ENCODE measurements around the gene P3H3. TPM values are rescaled to one million over a fixed set of nuclear protein-coding genes. Genes with fewer than 3 reads are reported as not detected.

The P3H3 gene, protein sequence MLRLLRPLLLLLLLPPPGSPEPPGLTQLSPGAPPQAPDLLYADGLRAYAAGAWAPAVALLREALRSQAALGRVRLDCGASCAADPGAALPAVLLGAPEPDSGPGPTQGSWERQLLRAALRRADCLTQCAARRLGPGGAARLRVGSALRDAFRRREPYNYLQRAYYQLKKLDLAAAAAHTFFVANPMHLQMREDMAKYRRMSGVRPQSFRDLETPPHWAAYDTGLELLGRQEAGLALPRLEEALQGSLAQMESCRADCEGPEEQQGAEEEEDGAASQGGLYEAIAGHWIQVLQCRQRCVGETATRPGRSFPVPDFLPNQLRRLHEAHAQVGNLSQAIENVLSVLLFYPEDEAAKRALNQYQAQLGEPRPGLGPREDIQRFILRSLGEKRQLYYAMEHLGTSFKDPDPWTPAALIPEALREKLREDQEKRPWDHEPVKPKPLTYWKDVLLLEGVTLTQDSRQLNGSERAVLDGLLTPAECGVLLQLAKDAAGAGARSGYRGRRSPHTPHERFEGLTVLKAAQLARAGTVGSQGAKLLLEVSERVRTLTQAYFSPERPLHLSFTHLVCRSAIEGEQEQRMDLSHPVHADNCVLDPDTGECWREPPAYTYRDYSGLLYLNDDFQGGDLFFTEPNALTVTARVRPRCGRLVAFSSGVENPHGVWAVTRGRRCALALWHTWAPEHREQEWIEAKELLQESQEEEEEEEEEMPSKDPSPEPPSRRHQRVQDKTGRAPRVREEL
- 10.6 and 15.9 TPM in 2 replicates for total RNA-seq

GRCh38 chr12:6827982-6828780, at the start of gene P3H3:
P3H3 (plus strand) TSS chr12:6828407; CDS start chr12:6828441, 34 bp downstream.

GRCh38 chr12:6788972-6789924, 39.0 kb upstream of the P3H3 start, which contains the start of gene CD4:
CD4 (plus strand) TSS chr12:6789528; CDS start chr12:6800139, 10,611 bp downstream.

DNA sequence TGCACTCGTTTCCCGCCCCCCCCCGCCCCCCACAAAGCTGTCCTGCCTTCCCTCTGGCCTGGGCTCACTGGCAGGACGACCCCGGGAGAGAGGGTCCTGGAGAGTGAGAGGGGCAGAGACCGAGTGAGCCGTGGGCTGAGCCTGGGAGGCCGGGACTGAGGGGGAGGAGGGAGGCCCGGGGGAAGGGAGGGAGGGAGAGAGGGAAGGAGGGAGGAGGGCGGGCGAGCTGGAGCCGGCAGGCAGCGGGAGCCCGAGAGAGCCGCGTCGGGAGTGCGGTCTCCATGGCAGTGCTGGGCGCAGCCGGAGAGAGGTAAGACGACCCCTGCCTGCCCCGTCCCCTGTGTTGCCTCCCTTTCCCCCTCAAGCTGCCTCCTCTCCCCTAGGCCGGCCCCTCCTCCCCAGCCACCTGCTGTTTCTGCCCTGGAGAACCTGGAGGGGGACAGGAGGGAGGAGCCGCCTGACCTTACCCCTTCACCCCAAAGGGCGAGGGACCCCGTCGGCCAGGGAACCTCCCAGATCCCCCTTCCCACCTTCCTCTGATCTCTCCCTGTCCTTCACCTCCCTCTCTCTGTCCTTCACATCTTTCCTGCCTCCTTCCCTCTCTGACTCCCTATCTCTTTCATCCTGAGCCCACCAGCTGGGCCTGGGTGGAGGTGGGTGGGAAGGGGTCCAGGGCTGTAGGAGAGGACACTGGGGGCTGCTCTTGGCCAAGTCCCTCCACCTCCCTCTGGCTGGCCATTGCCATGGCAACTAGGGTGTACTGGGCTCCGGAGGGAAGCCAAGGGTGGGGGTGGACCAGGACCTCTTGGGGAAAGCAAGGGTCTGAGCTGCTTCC, 6.4 kb upstream of the P3H3 start, which contains the start of gene GPR162:
Gene GPR162, plus strand, starts transcription at position 231 of the 835 bp plus-strand sequence. CDS start 2,078 bp downstream, outside the sequence.

GRCh38 chr12:6840761-6841515, 12.7 kb downstream of the P3H3 start, which contains the start of gene GNB3:
GNB3 (plus strand) TSS chr12:6840925; CDS start chr12:6841288, 363 bp downstream.

DNA sequence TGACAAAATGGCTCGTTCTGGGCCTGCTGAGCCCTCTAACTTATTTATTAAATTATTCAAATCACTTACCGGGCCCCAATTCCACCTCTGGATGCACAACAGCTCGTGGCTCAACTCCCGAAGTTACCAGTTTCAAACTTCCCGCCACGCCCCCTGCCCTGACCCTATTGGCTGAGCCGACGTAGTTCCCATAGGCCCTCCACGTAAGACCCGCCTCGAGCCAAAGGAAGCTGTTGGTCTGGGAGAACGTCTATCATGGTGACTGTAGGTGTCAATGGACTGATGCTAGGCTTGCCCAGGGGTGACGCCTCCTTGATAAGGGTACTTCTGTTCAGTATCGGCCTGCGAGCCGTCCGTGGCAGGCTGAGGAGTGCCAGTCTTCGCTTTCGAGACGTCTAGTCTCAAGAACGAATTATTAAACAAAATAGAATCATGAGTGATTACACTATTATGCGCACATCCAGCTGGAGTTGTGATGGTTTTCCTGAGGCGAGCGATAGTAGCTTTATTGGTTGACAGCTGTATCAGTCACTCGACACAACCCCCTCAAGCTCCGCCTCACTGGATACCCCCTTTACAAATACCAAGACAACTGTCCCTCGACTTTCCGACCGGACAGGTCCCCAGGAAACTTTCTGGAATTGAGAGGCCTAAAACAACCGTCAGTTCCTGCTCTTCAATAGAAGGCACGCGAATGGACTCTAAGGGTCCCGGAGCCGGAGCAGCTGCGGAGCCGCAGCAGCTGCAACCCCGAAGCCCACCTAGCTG, 23.1 kb downstream of the P3H3 start, which contains the start of gene CDCA3:
Gene CDCA3, minus strand, starts transcription at position 134 of the 768 bp plus-strand sequence. CDS start 334 bp downstream, outside the sequence.

DNA sequence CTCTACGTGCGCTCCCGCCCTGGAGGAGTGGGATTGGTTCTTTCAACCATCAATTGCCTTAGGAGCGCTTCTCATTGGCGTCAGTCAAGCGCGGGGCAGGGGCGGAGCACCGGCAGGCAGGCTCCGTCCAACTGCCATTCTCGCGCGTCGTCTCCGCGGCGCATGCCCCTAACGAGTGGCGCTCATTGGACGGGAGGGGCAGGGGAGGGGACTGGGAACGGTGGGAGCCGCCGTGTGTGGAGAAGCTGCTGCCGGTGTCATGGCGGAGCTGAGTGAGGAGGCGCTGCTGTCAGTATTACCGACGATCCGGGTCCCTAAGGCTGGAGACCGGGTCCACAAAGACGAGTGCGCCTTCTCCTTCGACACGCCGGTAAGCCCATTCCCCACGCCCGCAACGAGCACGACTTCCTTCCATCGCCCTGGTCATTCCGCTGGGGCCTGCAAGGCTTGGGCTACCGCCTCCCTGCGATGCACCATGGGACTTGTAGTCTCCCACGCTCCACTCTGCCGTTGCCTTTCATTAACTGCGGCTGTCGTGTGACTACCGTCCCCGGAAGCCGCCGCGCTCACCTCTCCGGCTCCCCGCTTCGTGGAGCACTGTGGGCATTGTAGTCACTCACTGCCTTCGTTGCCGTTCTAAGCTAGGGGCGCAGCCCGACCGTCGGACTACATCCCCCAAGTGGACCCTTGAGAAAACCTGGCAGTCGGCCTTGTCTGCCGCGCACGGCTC, 23.9 kb downstream of the P3H3 start, which contains the start of gene USP5:
Gene USP5, plus strand, starts transcription at position 230 of the 730 bp plus-strand sequence. Its CDS starts 30 bp downstream, at position 260.

DNA sequence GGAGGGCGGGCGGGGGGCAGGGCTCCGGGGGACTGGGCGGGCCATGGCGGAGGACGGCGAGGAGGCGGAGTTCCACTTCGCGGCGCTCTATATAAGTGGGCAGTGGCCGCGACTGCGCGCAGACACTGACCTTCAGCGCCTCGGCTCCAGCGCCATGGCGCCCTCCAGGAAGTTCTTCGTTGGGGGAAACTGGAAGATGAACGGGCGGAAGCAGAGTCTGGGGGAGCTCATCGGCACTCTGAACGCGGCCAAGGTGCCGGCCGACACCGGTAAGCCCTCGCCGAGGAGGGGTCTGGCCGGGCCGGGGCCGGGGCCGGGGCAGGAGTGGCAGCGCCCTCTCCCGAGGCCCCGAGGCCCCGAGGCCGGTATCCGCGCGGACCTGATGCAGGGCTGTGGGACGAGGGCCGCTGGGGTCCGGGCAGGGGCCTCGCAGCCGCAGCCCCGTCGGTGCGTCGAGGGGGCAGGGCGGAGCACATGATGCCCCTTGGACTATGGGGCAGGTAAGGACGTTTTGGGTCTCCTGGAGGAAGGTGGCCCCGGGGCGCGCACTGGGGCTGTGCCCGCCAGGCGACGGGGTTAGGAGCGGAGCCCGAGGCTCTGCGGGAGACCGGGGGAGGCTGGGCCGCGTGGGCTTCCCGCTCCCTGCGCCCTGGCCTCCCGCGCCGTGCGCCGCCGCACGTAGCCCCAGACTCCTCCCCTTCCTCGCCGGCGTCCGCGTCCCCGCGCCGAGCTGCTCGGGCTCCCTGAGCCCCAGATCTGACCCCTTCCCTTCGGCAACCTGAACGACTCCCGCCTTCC, 39.4 kb downstream of the P3H3 start, which contains the start of gene TPI1:
Gene TPI1, plus strand, starts transcription at position 119 of the 798 bp plus-strand sequence. Its CDS starts 36 bp downstream, at position 155.

GRCh38 chr12:6873094-6874014, 45.1 kb downstream of the P3H3 start, which contains the start of gene SPSB2:
SPSB2 (minus strand) TSS chr12:6873303; CDS start chr12:6872901, 402 bp downstream.

Other genes with a start within 250 kb of the P3H3 start
- gene CHD4, start 221.0 kb upstream of the P3H3 start, total RNA-seq: 153 and 169 TPM in 2 replicates
- gene LPAR5, start 192.4 kb upstream of the P3H3 start, total RNA-seq: 15.7 and 17.6 TPM in 2 replicates
- gene ACRBP, start 181.0 kb upstream of the P3H3 start, total RNA-seq: 0.16 TPM in 1 of 2 replicates, not detected in the other
- 12.8 and 22.3 TPM in 2 replicates for gene ING4, start 165.3 kb upstream of the P3H3 start, total RNA-seq
- gene ZNF384, start 139.0 kb upstream of the P3H3 start, total RNA-seq: 11.6 and 14.3 TPM in 2 replicates
- not detected in 2 replicates for gene PIANP, start 127.6 kb upstream of the P3H3 start, total RNA-seq
- gene COPS7A, start 104.4 kb upstream of the P3H3 start, total RNA-seq: 78.2 and 94.5 TPM in 2 replicates
- 359 and 402 TPM in 2 replicates for gene MLF2, start 75.3 kb upstream of the P3H3 start, total RNA-seq
- gene PTMS, start 62.0 kb upstream of the P3H3 start, total RNA-seq: 102 and 124 TPM in 2 replicates
- gene LAG3, start 55.9 kb upstream of the P3H3 start, total RNA-seq: 0.08 TPM in 1 of 2 replicates, not detected in the other
- not detected in 2 replicates for gene CD4, start 38.9 kb upstream of the P3H3 start, total RNA-seq
- not detected in 2 replicates for gene GPR162, start 6.6 kb upstream of the P3H3 start, total RNA-seq
- gene GNB3, start 12.5 kb downstream of the P3H3 start, total RNA-seq: 0.47 and 0.49 TPM in 2 replicates
- gene CDCA3, start 22.9 kb downstream of the P3H3 start, total RNA-seq: 16.6 and 52.9 TPM in 2 replicates
- gene USP5, start 23.7 kb downstream of the P3H3 start, total RNA-seq: 62.9 and 69.8 TPM in 2 replicates
- gene TPI1, start 39.1 kb downstream of the P3H3 start, total RNA-seq: 989 and 1,326 TPM in 2 replicates
- 12.8 and 13.2 TPM in 2 replicates for gene SPSB2, start 44.9 kb downstream of the P3H3 start, total RNA-seq
- 4.1 and 6.2 TPM in 2 replicates for gene LRRC23, start 76.4 kb downstream of the P3H3 start, total RNA-seq
- 0.68 and 2.1 TPM in 2 replicates for gene ENO2, start 86.2 kb downstream of the P3H3 start, total RNA-seq
- 8.4 and 17.5 TPM in 2 replicates for gene ATN1, start 99.6 kb downstream of the P3H3 start, total RNA-seq
- gene RNU7-1, start 115.4 kb downstream of the P3H3 start, total RNA-seq: not detected in 2 replicates
- 146 and 147 TPM in 2 replicates for gene C12orf57, start 115.6 kb downstream of the P3H3 start, total RNA-seq
- gene PTPN6, start 122.9 kb downstream of the P3H3 start, total RNA-seq: 20.9 and 24.3 TPM in 2 replicates
- gene PHB2, start 142.3 kb downstream of the P3H3 start, total RNA-seq: 300 and 356 TPM in 2 replicates
- 87.1 and 114 TPM in 2 replicates for gene EMG1, start 142.5 kb downstream of the P3H3 start, total RNA-seq
- 17.3 and 32.2 TPM in 2 replicates for gene LPCAT3, start 190.1 kb downstream of the P3H3 start, total RNA-seq
- gene C1S, start 232.3 kb downstream of the P3H3 start, total RNA-seq: 1.9 and 6.0 TPM in 2 replicates

Data from hair follicular keratinocyte (primary cell).